ENCODE measurements around the gene ELMO1. TPM values are rescaled to one million over a fixed set of nuclear protein-coding genes. Genes with fewer than 3 reads are reported as not detected.
"Not testable (repeated sequence)": the region's sequence is repeated elsewhere in the genome, so short reads cannot be mapped to it uniquely, and the experiment has no call there.

Gene ELMO1
- total RNA-seq, 1 donor from 2014 or later, result 110 TPM

- Mint-ChIP-seq H3K27me3 (no peaks in the 10 kb centered on the region), H3K9me3 (peaks cover 5% of the 10 kb centered on the region), H3K4me1 (no peaks in the 10 kb centered on the region), H3K36me3 (ENCODE audit: low read depth) (peaks cover 42% of the 10 kb centered on the region), H3K4me3 (no peak overlapping the region), H3K27ac (no peak overlapping the region)
- intact Hi-C loops (cut with micrococcal nuclease), result no loop called here
- DNase-seq, result peak; percentile 48
Measured at GRCh38 chr7:37162106-37162505, 286.6 kb downstream of the ELMO1 start.

GRCh38 chr7:37160656-37161055 is 288.0 kb downstream of the ELMO1 start:
- Mint-ChIP-seq H3K27ac (no peak overlapping the region), H3K4me1 (peaks cover 7% of the 10 kb centered on the region), H3K27me3 (no peaks in the 10 kb centered on the region), H3K4me3 (no peak overlapping the region), H3K9me3 (peaks cover 13% of the 10 kb centered on the region), H3K36me3 (ENCODE audit: low read depth) (peaks cover 45% of the 10 kb centered on the region)
- peak; percentile 49 for DNase-seq
- intact Hi-C loops (cut with micrococcal nuclease), result no loop called here

GRCh38 chr7:37153376-37153775 is 295.3 kb downstream of the ELMO1 start:
- no peaks in the 10 kb centered on the region for H3K27me3 Mint-ChIP-seq
- H3K4me1 Mint-ChIP-seq, result peaks cover 14% of the 10 kb centered on the region
- peaks cover 14% of the 10 kb centered on the region for H3K9me3 Mint-ChIP-seq
- no peak overlapping the region for H3K4me3 Mint-ChIP-seq
- no peak for DNase-seq
- intact Hi-C loops (cut with micrococcal nuclease), result no loop called here
- H3K27ac Mint-ChIP-seq, result no peak overlapping the region
- peaks cover 40% of the 10 kb centered on the region for H3K36me3 Mint-ChIP-seq (ENCODE audit: low read depth)

- peaks cover 7% of the 10 kb centered on the region for H3K9me3 Mint-ChIP-seq
- H3K27me3 Mint-ChIP-seq, result no peaks in the 10 kb centered on the region
- H3K36me3 Mint-ChIP-seq (ENCODE audit: low read depth), result peaks cover 40% of the 10 kb centered on the region
- no peak overlapping the region for H3K4me3 Mint-ChIP-seq
- intact Hi-C loops (cut with micrococcal nuclease), result no loop called here
- DNase-seq, result no peak
- peaks cover 14% of the 10 kb centered on the region for H3K4me1 Mint-ChIP-seq
- no peak overlapping the region for H3K27ac Mint-ChIP-seq
Measured at GRCh38 chr7:37151741-37152413, 296.8 kb downstream of the ELMO1 start.

GRCh38 chr7:37150856-37151255 is 297.8 kb downstream of the ELMO1 start:
- peaks cover 3% of the 10 kb centered on the region for H3K9me3 Mint-ChIP-seq
- H3K36me3 Mint-ChIP-seq (ENCODE audit: low read depth), result peaks cover 33% of the 10 kb centered on the region

GRCh38 chr7:37150180-37150579 is 298.5 kb downstream of the ELMO1 start:
- no peak overlapping the region for H3K4me3 Mint-ChIP-seq
- no peaks in the 10 kb centered on the region for H3K9me3 Mint-ChIP-seq
- DNase-seq, result no peak
- peaks cover 7% of the 10 kb centered on the region for H3K4me1 Mint-ChIP-seq
- H3K27ac Mint-ChIP-seq, result no peak overlapping the region
- peaks cover 29% of the 10 kb centered on the region for H3K36me3 Mint-ChIP-seq (ENCODE audit: low read depth)
- intact Hi-C loops (cut with micrococcal nuclease), result no loop called here
- no peaks in the 10 kb centered on the region for H3K27me3 Mint-ChIP-seq

More at GRCh38 chr7:37150856-37151255, 297.8 kb downstream of the ELMO1 start:
- peaks cover 10% of the 10 kb centered on the region for H3K4me1 Mint-ChIP-seq
- H3K27me3 Mint-ChIP-seq, result no peaks in the 10 kb centered on the region
- DNase-seq, result no peak
- H3K4me3 Mint-ChIP-seq, result no peak overlapping the region
- no peak overlapping the region for H3K27ac Mint-ChIP-seq
- intact Hi-C loops (cut with micrococcal nuclease), result no loop called here

GRCh38 chr7:37149773-37150124 is 298.9 kb downstream of the ELMO1 start:
- intact Hi-C loops (cut with micrococcal nuclease), result no loop called here

GRCh38 chr7:37149051-37149772 is 299.5 kb downstream of the ELMO1 start:
- no peak overlapping the region for H3K27ac Mint-ChIP-seq

More at GRCh38 chr7:37149773-37150124, 298.9 kb downstream of the ELMO1 start:
- Mint-ChIP-seq H3K4me1 (peaks cover 7% of the 10 kb centered on the region), H3K4me3 (no peak overlapping the region), H3K27me3 (no peaks in the 10 kb centered on the region), H3K9me3 (no peaks in the 10 kb centered on the region), H3K36me3 (ENCODE audit: low read depth) (peaks cover 28% of the 10 kb centered on the region), H3K27ac (no peak overlapping the region)
- DNase-seq, result no peak

GRCh38 chr7:37145682-37146081 is 303.0 kb downstream of the ELMO1 start:
- no peaks in the 10 kb centered on the region for H3K27me3 Mint-ChIP-seq

More at GRCh38 chr7:37149051-37149772, 299.5 kb downstream of the ELMO1 start:
- DNase-seq, result no peak
- H3K9me3 Mint-ChIP-seq, result no peaks in the 10 kb centered on the region
- no peaks in the 10 kb centered on the region for H3K27me3 Mint-ChIP-seq
- peaks cover 3% of the 10 kb centered on the region for H3K4me1 Mint-ChIP-seq
- peaks cover 23% of the 10 kb centered on the region for H3K36me3 Mint-ChIP-seq (ENCODE audit: low read depth)
- intact Hi-C loops (cut with micrococcal nuclease), result no loop called here
- no peak overlapping the region for H3K4me3 Mint-ChIP-seq

GRCh38 chr7:37144423-37144822 is 304.2 kb downstream of the ELMO1 start:
- intact Hi-C loops (cut with micrococcal nuclease), result no loop called here
- Mint-ChIP-seq H3K36me3 (ENCODE audit: low read depth) (peaks cover 47% of the 10 kb centered on the region), H3K27ac (no peak overlapping the region), H3K9me3 (peaks cover 14% of the 10 kb centered on the region), H3K4me1 (peaks cover 2% of the 10 kb centered on the region), H3K27me3 (no peaks in the 10 kb centered on the region), H3K4me3 (no peak overlapping the region)
- no peak for DNase-seq

More at GRCh38 chr7:37145682-37146081, 303.0 kb downstream of the ELMO1 start:
- intact Hi-C loops (cut with micrococcal nuclease), result no loop called here
- Mint-ChIP-seq H3K4me3 (no peak overlapping the region), H3K4me1 (peaks cover 2% of the 10 kb centered on the region), H3K9me3 (peaks cover 9% of the 10 kb centered on the region), H3K36me3 (ENCODE audit: low read depth) (peaks cover 36% of the 10 kb centered on the region), H3K27ac (no peak overlapping the region)
- no peak for DNase-seq

- Mint-ChIP-seq H3K4me3 (no peak overlapping the region), H3K36me3 (ENCODE audit: low read depth) (peaks cover 58% of the 10 kb centered on the region), H3K9me3 (peaks cover 14% of the 10 kb centered on the region), H3K27ac (no peak overlapping the region), H3K4me1 (no peaks in the 10 kb centered on the region), H3K27me3 (no peaks in the 10 kb centered on the region)
- DNase-seq, result no peak
- intact Hi-C loops (cut with micrococcal nuclease), result no loop called here
Measured at GRCh38 chr7:37142958-37143357, 305.7 kb downstream of the ELMO1 start.

- Mint-ChIP-seq H3K27ac (no peak overlapping the region), H3K36me3 (ENCODE audit: low read depth) (peaks cover 55% of the 10 kb centered on the region), H3K9me3 (peaks cover 14% of the 10 kb centered on the region), H3K27me3 (no peaks in the 10 kb centered on the region), H3K4me1 (no peaks in the 10 kb centered on the region), H3K4me3 (no peak overlapping the region)
- DNase-seq, result no peak
- intact Hi-C loops (cut with micrococcal nuclease), result no loop called here
Measured at GRCh38 chr7:37141742-37142141, 306.9 kb downstream of the ELMO1 start.

GRCh38 chr7:37133902-37134301 is 314.8 kb downstream of the ELMO1 start:
- H3K4me1 Mint-ChIP-seq, result peaks cover 12% of the 10 kb centered on the region
- H3K27me3 Mint-ChIP-seq; intact Hi-C loops (cut with micrococcal nuclease); DNase-seq; H3K4me3 Mint-ChIP-seq; H3K9me3 Mint-ChIP-seq; H3K27ac Mint-ChIP-seq: not testable (repeated sequence)
- peaks cover 78% of the 10 kb centered on the region for H3K36me3 Mint-ChIP-seq (ENCODE audit: low read depth)

GRCh38 chr7:37131855-37132254 is 316.8 kb downstream of the ELMO1 start:
- Mint-ChIP-seq H3K27me3 (no peaks in the 10 kb centered on the region), H3K4me1 (peaks cover 13% of the 10 kb centered on the region), H3K4me3 (no peak overlapping the region), H3K27ac (no peak overlapping the region), H3K9me3 (peaks cover 6% of the 10 kb centered on the region), H3K36me3 (ENCODE audit: low read depth) (peaks cover 82% of the 10 kb centered on the region)
- intact Hi-C loops (cut with micrococcal nuclease), result no loop called here
- DNase-seq, result no peak

All from activated CD4-positive, alpha-beta T cell treated with anti-CD3 and anti-CD28 coated beads, Interleukin-2, amount 10 ng/mL, durations not matched to agents 24 days and 14 days (primary cell).